HEK293 (cell line): ENCODE results near the gene MYH3.
A peak's percentile ranks its signal among the peaks of the same experiment; 100 is the strongest.

Experiments used
- CTCF ChIA-PET: fragments of 350-600 bp; formaldehyde crosslinking; extraction: SDS; loops from one replicate; lab custom pipeline; 2021; ENCODE audit warnings: antibody characterized with exemption; lab: Yijun Ruan, JAX
- POLR2A ChIA-PET: fragments of 300-600 bp; formaldehyde crosslinking; extraction: SDS; loops from one replicate; lab custom pipeline; 2020; ENCODE audit warnings: antibody characterized with exemption, inconsistent platforms; lab: Yijun Ruan, JAX
- H3K27ac ChIP-seq: fragments of 200-500 bp; sonication (Bioruptor generic); 2 replicates; pipeline ENCODE4 v1.5.1; 2014; ENCODE audit warnings: low read depth, low read length, control low read depth, inconsistent platforms; ENCODE audit errors: extremely low read depth
- H3K36me3 ChIP-seq, 2 experiments: fragments of 200-500 bp in 1 of 2; sonication (Bioruptor generic) in 1 of 2; 1 replicate in 1 of 2; 2 replicates in 1 of 2; pipeline ENCODE4 v1.5.1; 2014 to 2017; ENCODE audit warnings: inconsistent platforms in 2 of 2, low read length in 2 of 2; ENCODE audit not compliant: control insufficient read depth in 2 of 2, insufficient read depth in 1 of 2
- H3K4me1 ChIP-seq: fragments of 200-500 bp; sonication (Bioruptor generic); 2 replicates; pipeline ENCODE4 v1.5.1; 2014; ENCODE audit warnings: mild to moderate bottlenecking, low read length, inconsistent platforms; ENCODE audit not compliant: control insufficient read depth, insufficient read depth
- H3K4me3 ChIP-seq: 2 replicates; pipeline ENCODE4 v1.5.1; 2011; ENCODE audit warnings: low read depth, mild to moderate bottlenecking, control low read depth, low read length, moderate library complexity
- H3K9me3 ChIP-seq: fragments of 200-500 bp; sonication (Bioruptor generic); 2 replicates; pipeline ENCODE4 v1.5.1; 2014; ENCODE audit warnings: low read depth, low read length, inconsistent platforms; ENCODE audit not compliant: control insufficient read depth, insufficient read depth
- ATF2 ChIP-seq: fragments of 450-650 bp; formaldehyde crosslinking; IDR thresholded peaks from 2 replicates; pipeline ENCODE4 v1.5.1; 2016; ENCODE audit warnings: missing biosample characterization, missing genetic modification characterization, low read depth
- HIC1 ChIP-seq: fragments of 450-650 bp; formaldehyde crosslinking; IDR thresholded peaks from 2 replicates; pipeline ENCODE4 v1.5.1; 2016; ENCODE audit warnings: missing biosample characterization, missing genetic modification characterization
- PRDM1 ChIP-seq: fragments of 450-650 bp; formaldehyde crosslinking; IDR thresholded peaks from 2 replicates; pipeline ENCODE4; 2016; ENCODE audit warnings: missing biosample characterization, missing genetic modification characterization
- TSHZ1 ChIP-seq: fragments of 450-650 bp; formaldehyde crosslinking; IDR thresholded peaks from 2 replicates; pipeline ENCODE4 v1.5.1; 2016; ENCODE audit warnings: missing biosample characterization, missing genetic modification characterization, borderline replicate concordance
- YY1 ChIP-seq: fragments of 450-650 bp; formaldehyde crosslinking; IDR thresholded peaks from 2 replicates; pipeline ENCODE4 v1.5.1; 2018; ENCODE audit warnings: missing biosample characterization, missing genetic modification characterization
- ZBTB7A ChIP-seq: fragments of 450-650 bp; formaldehyde crosslinking; IDR thresholded peaks from 2 replicates; pipeline ENCODE4 v1.5.1; 2016; ENCODE audit warnings: low read depth, missing biosample characterization, missing genetic modification characterization
- ZFP37 ChIP-seq: fragments of 450-650 bp; formaldehyde crosslinking; IDR thresholded peaks from 2 replicates; pipeline ENCODE4 v1.5.1; 2016; ENCODE audit warnings: missing biosample characterization, missing genetic modification characterization
- ZNF132 ChIP-seq: fragments of 450-650 bp; formaldehyde crosslinking; IDR thresholded peaks from 2 replicates; pipeline ENCODE4 v1.5.1; 2017; ENCODE audit warnings: missing biosample characterization, missing genetic modification characterization, borderline replicate concordance
- ZNF366 ChIP-seq: fragments of 450-650 bp; formaldehyde crosslinking; conservative IDR thresholded peaks from 2 replicates; pipeline ENCODE4 v1.5.1; 2016; ENCODE audit warnings: missing biosample characterization, missing genetic modification characterization
- ZNF37A ChIP-seq: fragments of 450-650 bp; IDR thresholded peaks from 2 replicates; pipeline ENCODE4 v1.5.1; 2018; ENCODE audit warnings: missing biosample characterization, missing genetic modification characterization
- ZNF626 ChIP-seq: fragments of 450-650 bp; sonication (Bioruptor Pico); formaldehyde crosslinking; IDR thresholded peaks from 2 replicates; pipeline ENCODE4 v1.5.1; 2018; ENCODE audit warnings: missing biosample characterization, missing genetic modification characterization, inconsistent platforms
- ZNF670 ChIP-seq: fragments of 450-650 bp; formaldehyde crosslinking; IDR thresholded peaks from 2 replicates; pipeline ENCODE4 v1.5.1; 2016; ENCODE audit warnings: missing biosample characterization, missing genetic modification characterization, low read depth
- ZSCAN16 ChIP-seq: fragments of 450-650 bp; formaldehyde crosslinking; IDR thresholded peaks from 2 replicates; pipeline ENCODE4 v1.5.1; 2016; ENCODE audit warnings: missing biosample characterization, missing genetic modification characterization
- TF ChIP-seq, protein P1 (sequence below): fragments of 450-650 bp; formaldehyde crosslinking; IDR thresholded peaks from 2 replicates; pipeline ENCODE4 v1.5.1; 2016; ENCODE audit warnings: missing biosample characterization, missing genetic modification characterization
- TF ChIP-seq, protein P2 (sequence below): fragments of 450-650 bp; formaldehyde crosslinking; IDR thresholded peaks from 2 replicates; pipeline ENCODE4 v1.5.1; 2016; ENCODE audit warnings: missing biosample characterization, missing genetic modification characterization

Gene MYH3

DNA sequence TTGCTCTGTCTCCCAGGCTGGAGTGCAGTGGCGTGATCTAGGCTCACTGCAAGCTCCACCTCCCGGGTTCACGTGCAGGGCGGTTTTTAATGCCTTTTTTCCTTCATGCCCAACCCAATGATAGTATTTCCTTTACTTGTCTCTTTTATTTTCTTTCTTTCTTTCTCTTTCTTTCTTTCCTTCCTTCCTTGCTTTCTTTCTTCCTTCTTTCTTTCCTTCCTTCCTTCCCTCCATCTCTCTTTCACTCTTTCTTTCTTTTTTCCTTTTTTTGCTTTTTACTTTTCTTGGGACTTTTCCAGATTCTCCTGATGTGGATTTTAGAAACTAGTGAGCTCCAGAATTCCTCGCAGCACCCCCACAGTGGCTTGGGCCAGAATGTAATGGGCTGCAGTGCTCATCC lies 3.1 kb downstream of the MYH3 start:
- no peak overlapping the region for H3K4me3 ChIP-seq
- CTCF ChIA-PET: interaction anchor here (0.6 to 1.5 kb wide), 5 partner anchors 8 to 100 kb away, joined by 4 to 9 read pairs (median 5); no protein-coding TSS in a partner anchor
- H3K36me3 ChIP-seq: no peaks in the 10 kb centered on the region
- no peak for TF ChIP-seq ZFP37 (tag by site-specific recombination)
- TF ChIP-seq ZSCAN16 (tag by site-specific recombination): no peak
- TF ChIP-seq ZNF670 (tag by site-specific recombination): no peak
- no peak for TF ChIP-seq ZNF37A (tag by site-specific recombination)
- TF ChIP-seq ZBTB7A (tag by site-specific recombination): no peak
- TF ChIP-seq TSHZ1 (tag by site-specific recombination): no peak
- no peak for TF ChIP-seq HIC1
- TF ChIP-seq YY1: no peak
- no peak for TF ChIP-seq ATF2 (tag by site-specific recombination)
- no peak for TF ChIP-seq ZNF132 (tag by site-specific recombination)
- peak; percentile 69 for TF ChIP-seq ZNF366 (tag by site-specific recombination)
- TF ChIP-seq, protein P1, sequence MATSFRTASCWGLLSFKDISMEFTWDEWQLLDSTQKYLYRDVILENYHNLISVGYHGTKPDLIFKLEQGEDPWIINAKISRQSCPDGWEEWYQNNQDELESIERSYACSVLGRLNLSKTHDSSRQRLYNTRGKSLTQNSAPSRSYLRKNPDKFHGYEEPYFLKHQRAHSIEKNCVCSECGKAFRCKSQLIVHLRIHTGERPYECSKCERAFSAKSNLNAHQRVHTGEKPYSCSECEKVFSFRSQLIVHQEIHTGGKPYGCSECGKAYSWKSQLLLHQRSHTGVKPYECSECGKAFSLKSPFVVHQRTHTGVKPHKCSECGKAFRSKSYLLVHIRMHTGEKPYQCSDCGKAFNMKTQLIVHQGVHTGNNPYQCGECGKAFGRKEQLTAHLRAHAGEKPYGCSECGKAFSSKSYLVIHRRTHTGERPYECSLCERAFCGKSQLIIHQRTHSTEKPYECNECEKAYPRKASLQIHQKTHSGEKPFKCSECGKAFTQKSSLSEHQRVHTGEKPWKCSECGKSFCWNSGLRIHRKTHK: no peak
- TF ChIP-seq PRDM1: peak; percentile 36; the same call in 1 of the 2 replicates
- TF ChIP-seq, protein P2, sequence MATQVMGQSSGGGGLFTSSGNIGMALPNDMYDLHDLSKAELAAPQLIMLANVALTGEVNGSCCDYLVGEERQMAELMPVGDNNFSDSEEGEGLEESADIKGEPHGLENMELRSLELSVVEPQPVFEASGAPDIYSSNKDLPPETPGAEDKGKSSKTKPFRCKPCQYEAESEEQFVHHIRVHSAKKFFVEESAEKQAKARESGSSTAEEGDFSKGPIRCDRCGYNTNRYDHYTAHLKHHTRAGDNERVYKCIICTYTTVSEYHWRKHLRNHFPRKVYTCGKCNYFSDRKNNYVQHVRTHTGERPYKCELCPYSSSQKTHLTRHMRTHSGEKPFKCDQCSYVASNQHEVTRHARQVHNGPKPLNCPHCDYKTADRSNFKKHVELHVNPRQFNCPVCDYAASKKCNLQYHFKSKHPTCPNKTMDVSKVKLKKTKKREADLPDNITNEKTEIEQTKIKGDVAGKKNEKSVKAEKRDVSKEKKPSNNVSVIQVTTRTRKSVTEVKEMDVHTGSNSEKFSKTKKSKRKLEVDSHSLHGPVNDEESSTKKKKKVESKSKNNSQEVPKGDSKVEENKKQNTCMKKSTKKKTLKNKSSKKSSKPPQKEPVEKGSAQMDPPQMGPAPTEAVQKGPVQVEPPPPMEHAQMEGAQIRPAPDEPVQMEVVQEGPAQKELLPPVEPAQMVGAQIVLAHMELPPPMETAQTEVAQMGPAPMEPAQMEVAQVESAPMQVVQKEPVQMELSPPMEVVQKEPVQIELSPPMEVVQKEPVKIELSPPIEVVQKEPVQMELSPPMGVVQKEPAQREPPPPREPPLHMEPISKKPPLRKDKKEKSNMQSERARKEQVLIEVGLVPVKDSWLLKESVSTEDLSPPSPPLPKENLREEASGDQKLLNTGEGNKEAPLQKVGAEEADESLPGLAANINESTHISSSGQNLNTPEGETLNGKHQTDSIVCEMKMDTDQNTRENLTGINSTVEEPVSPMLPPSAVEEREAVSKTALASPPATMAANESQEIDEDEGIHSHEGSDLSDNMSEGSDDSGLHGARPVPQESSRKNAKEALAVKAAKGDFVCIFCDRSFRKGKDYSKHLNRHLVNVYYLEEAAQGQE: no peak
- no peak for TF ChIP-seq ZNF626 (tag by site-specific recombination)
- TF ChIP-seq, all 188 proteins: peak for 2
- POLR2A ChIA-PET: no interaction called here
- Histone ChIP-seq H3K4me1 (no peaks in the 10 kb centered on the region), H3K27ac (no peak overlapping the region), H3K9me3 (no peaks in the 10 kb centered on the region)
